Neuronal stem cell (in vitro differentiated cells): Measurements from ENCODE around the gene SLC35F4.

ENCODE experiments used
- DNase-seq: peaks from one replicate; pipeline ENCODE4 v3.0.0-alpha.2; 2013; ENCODE audit warnings: low spot score
- H2AFZ ChIP-seq: one replicate; pipeline ENCODE4 v1.6.1; 2013; ENCODE audit warnings: mild to moderate bottlenecking, low read length, inconsistent platforms
- H2AK5ac ChIP-seq: 2 replicates; pipeline ENCODE4 v1.6.1; 2013; ENCODE audit warnings: low read depth, mild to moderate bottlenecking, inconsistent platforms, low read length, moderate library complexity, mixed read lengths
- H2BK120ac ChIP-seq: 2 replicates; pipeline ENCODE4 v1.6.1; 2013; ENCODE audit warnings: low read depth, mild to moderate bottlenecking, inconsistent platforms, low read length, moderate library complexity, mixed read lengths
- H2BK12ac ChIP-seq: one replicate; pipeline ENCODE4 v1.6.1; 2013; ENCODE audit warnings: low read length, inconsistent platforms
- H2BK15ac ChIP-seq: 2 replicates; pipeline ENCODE4 v1.6.1; 2013; ENCODE audit warnings: mild to moderate bottlenecking, low read length, inconsistent platforms, mixed read lengths
- H2BK5ac ChIP-seq: one replicate; pipeline ENCODE4 v1.6.1; 2013; ENCODE audit warnings: inconsistent platforms, mild to moderate bottlenecking, low read length, moderate library complexity
- H3K14ac ChIP-seq: one replicate; pipeline ENCODE4 v1.6.1; 2013; ENCODE audit warnings: low read length, inconsistent platforms
- H3K18ac ChIP-seq: 2 replicates; pipeline ENCODE4 v1.6.1; 2013; ENCODE audit warnings: low read length, inconsistent platforms
- H3K23ac ChIP-seq: 2 replicates; pipeline ENCODE4 v1.6.1; 2013; ENCODE audit warnings: low read depth, mild to moderate bottlenecking, mixed read lengths, low read length, inconsistent platforms; ENCODE audit not compliant: poor library complexity
- H3K27ac ChIP-seq: replicated peaks from 3 replicates; pipeline ENCODE4 v1.5.1; 2013; ENCODE audit warnings: low read length, inconsistent platforms
- H3K27me3 ChIP-seq, 3 experiments: 2 replicates each; pipeline ENCODE4 v1.6.1; 2013; ENCODE audit warnings: low read length in 3 of 3, mild to moderate bottlenecking in 2 of 3, inconsistent platforms in 1 of 3, low read depth in 1 of 3, mixed read lengths in 1 of 3, moderate library complexity in 1 of 3; ENCODE audit not compliant: control insufficient read depth in 3 of 3, insufficient read depth in 3 of 3
- H3K36me3 ChIP-seq, 2 donors: replicated peaks in 1 of 2; 2 replicates each; pipeline ENCODE4 v1.6.1; 2013; ENCODE audit warnings: low read length in 2 of 2; ENCODE audit not compliant: control insufficient read depth in 2 of 2, insufficient read depth in 2 of 2
- H3K4ac ChIP-seq: 2 replicates; pipeline ENCODE4 v1.6.1; 2013; ENCODE audit warnings: inconsistent platforms, mild to moderate bottlenecking, low read length, moderate library complexity
- H3K4me1 ChIP-seq, 2 donors: 1 replicate in 1 of 2; 2 replicates in 1 of 2; pipeline ENCODE4 v1.6.1; 2013; ENCODE audit warnings: low read length in 2 of 2, low read depth in 1 of 2; ENCODE audit not compliant: control insufficient read depth in 2 of 2, insufficient read depth in 1 of 2
- H3K4me2 ChIP-seq: one replicate; pipeline ENCODE4 v1.6.1; 2013; ENCODE audit warnings: mild to moderate bottlenecking, low read length, inconsistent platforms; ENCODE audit not compliant: insufficient read depth, poor library complexity, severe bottlenecking
- H3K4me3 ChIP-seq, 2 donors: 2 replicates each; pipeline ENCODE4 v1.5.1; 2013; ENCODE audit warnings: low read length in 2 of 2, mild to moderate bottlenecking in 2 of 2, inconsistent platforms in 1 of 2, moderate library complexity in 1 of 2
- H3K79me1 ChIP-seq: one replicate; pipeline ENCODE4 v1.6.1; 2013; ENCODE audit warnings: low read depth, mild to moderate bottlenecking, inconsistent platforms, low read length, moderate library complexity
- H3K9ac ChIP-seq: one replicate; pipeline ENCODE4 v1.6.1; 2013; ENCODE audit warnings: mild to moderate bottlenecking, low read depth, low read length, inconsistent platforms; ENCODE audit not compliant: poor library complexity
- H3K9me3 ChIP-seq, 2 donors: replicated peaks in 1 of 2; 2 replicates each; pipeline versions ENCODE3 to v1.6.1; 2013; ENCODE audit warnings: low read length in 2 of 2, mild to moderate bottlenecking in 2 of 2, inconsistent platforms in 1 of 2, low read depth in 1 of 2, mixed read lengths in 1 of 2, moderate library complexity in 1 of 2; ENCODE audit not compliant: control insufficient read depth in 2 of 2, insufficient read depth in 1 of 2
- H4K8ac ChIP-seq: one replicate; pipeline ENCODE4 v1.6.1; 2013; ENCODE audit warnings: low read depth, mild to moderate bottlenecking, inconsistent platforms, low read length, moderate library complexity
- H4K91ac ChIP-seq: one replicate; pipeline ENCODE4 v1.6.1; 2013; ENCODE audit warnings: low read length, low read depth, mild to moderate bottlenecking, inconsistent platforms; ENCODE audit not compliant: poor library complexity
- WGBS, 2 donors: extraction: QIAGEN DNeasy Blood & Tissue Kit; methylation state at CpG; one replicate each; pipeline ENCODE4 v1.1.7; 2013; ENCODE audit warnings: missing lambda C conversion rate in 2 of 2, mixed read lengths in 1 of 2; ENCODE audit not compliant: insufficient read length in 2 of 2, insufficient replicate concordance in 1 of 2; ENCODE audit errors: extremely low coverage in 2 of 2; 5-methylcytosine and 5-hydroxymethylcytosine counted together

Gene SLC35F4

DNA sequence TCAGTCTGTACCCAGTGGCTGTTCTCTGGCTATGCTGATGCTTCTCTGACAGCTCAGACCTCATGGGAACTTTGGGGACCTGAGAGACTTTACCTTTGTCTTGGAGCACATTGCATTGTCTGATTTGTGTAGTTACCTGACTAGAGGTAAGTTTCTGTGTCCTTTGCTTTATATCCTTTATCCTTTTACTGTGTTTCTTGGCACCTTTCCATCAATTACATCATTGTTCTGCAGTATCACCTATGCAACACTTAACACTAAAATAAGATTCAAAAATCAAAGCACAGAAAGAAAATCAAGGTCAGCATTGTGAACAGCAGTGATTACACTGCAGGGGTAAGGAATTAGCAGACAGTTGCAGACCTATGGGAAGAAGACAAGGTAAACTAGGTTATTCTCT lies 43.8 kb downstream of the SLC35F4 start:
- no peak overlapping the region for H2BK120ac ChIP-seq
- H3K4me3 ChIP-seq: no peak overlapping the region
- H2BK5ac ChIP-seq: no peak overlapping the region
- H2AK5ac ChIP-seq: no peak overlapping the region
- no peak overlapping the region for H4K8ac ChIP-seq
- no peak overlapping the region for H2BK15ac ChIP-seq
- no peak overlapping the region for H3K4ac ChIP-seq
- no peak overlapping the region for H3K18ac ChIP-seq
- H3K27me3 ChIP-seq: no peaks in the 10 kb centered on the region
- no peak overlapping the region for H3K4me2 ChIP-seq
- H3K14ac ChIP-seq: no peak overlapping the region
- no peak overlapping the region for H2AFZ ChIP-seq
- no peaks in the 10 kb centered on the region for H3K36me3 ChIP-seq
- H3K4me1 ChIP-seq: no peaks in the 10 kb centered on the region
- H3K23ac ChIP-seq: no peak overlapping the region
- H3K9ac ChIP-seq: no peak overlapping the region
- DNase-seq: no peak
- H3K27ac ChIP-seq: no peak overlapping the region
- H4K91ac ChIP-seq: no peak overlapping the region
- no peak overlapping the region for H2BK12ac ChIP-seq
- H3K9me3 ChIP-seq: no peaks in the 10 kb centered on the region
- H3K79me1 ChIP-seq: no peaks in the 10 kb centered on the region

DNA sequence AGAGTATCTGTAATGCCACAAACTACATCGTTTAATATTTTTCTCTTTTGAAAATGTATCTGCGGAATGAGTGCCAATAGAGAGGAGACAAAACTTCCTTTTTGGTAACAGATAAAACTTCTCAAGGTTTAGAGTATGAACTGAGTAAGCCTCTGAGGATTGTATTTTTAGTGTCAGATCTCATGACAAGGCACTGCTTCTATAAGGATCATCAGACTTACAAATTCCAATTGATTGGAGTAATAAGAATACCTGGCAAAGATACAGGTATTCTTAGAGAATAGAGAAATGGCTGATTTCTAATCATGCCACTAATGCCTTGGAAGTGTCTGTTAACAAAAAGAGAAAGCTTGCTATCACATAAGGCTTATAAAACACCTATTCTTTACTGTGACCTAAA lies 45.3 kb downstream of the SLC35F4 start:
- H3K23ac ChIP-seq: no peak overlapping the region
- H3K36me3 ChIP-seq: no peaks in the 10 kb centered on the region
- no peak overlapping the region for H3K4me2 ChIP-seq
- H3K9me3 ChIP-seq: no peaks in the 10 kb centered on the region
- H3K27me3 ChIP-seq: no peaks in the 10 kb centered on the region
- H3K4me1 ChIP-seq: peaks cover 0 to 8% of the 10 kb centered on the region in 2 donors
- WGBS, 2 donors: no CpG with 5 or more reads among the region's 2 CpGs
- H2BK15ac ChIP-seq: no peak overlapping the region
- H3K79me1 ChIP-seq: no peaks in the 10 kb centered on the region
- no peak overlapping the region for H4K91ac ChIP-seq
- no peak overlapping the region for H3K4me3 ChIP-seq
- no peak overlapping the region for H4K8ac ChIP-seq
- H2AK5ac ChIP-seq: no peak overlapping the region
- H2AFZ ChIP-seq: no peak overlapping the region
- no peak overlapping the region for H2BK12ac ChIP-seq
- H3K27ac ChIP-seq: no peak overlapping the region
- H2BK5ac ChIP-seq: no peak overlapping the region
- no peak overlapping the region for H3K14ac ChIP-seq
- no peak overlapping the region for H3K4ac ChIP-seq
- H2BK120ac ChIP-seq: no peak overlapping the region
- no peak overlapping the region for H3K18ac ChIP-seq
- DNase-seq: no peak
- H3K9ac ChIP-seq: no peak overlapping the region

DNA sequence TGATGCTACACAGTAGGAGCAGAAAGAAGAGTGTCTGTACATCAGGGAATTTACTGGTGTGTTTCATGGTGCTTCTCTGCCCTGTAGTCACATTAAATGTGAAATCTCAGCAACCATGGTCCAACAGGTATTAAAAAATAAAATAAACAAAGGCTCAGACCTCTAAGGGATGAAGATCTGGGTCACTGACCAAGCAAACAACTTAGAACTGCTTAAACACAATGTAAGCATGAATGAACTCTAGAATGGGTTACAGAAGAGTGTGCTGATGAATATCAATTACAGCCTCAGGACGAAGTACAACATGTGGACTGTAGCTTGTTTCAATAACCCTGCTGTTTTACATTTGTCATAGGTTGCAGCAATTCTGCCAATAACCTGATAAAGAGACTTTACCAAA lies 47.4 kb downstream of the SLC35F4 start:
- DNase-seq: no peak
- H3K4me1 ChIP-seq: peaks cover 0 to 12% of the 10 kb centered on the region in 2 donors
- H3K9ac ChIP-seq: no peak overlapping the region
- no peak overlapping the region for H2BK15ac ChIP-seq
- H2AK5ac ChIP-seq: no peak overlapping the region
- H2BK5ac ChIP-seq: no peak overlapping the region
- H3K14ac ChIP-seq: no peak overlapping the region
- H4K8ac ChIP-seq: no peak overlapping the region
- H2AFZ ChIP-seq: no peak overlapping the region
- no peaks in the 10 kb centered on the region for H3K36me3 ChIP-seq
- H2BK120ac ChIP-seq: no peak overlapping the region
- no peak overlapping the region for H3K23ac ChIP-seq
- no peak overlapping the region for H3K4me3 ChIP-seq
- H3K18ac ChIP-seq: no peak overlapping the region
- whole genome bisulfite sequencing, 2 donors: no CpG with 5 or more reads among the region's 1 CpG
- H4K91ac ChIP-seq: no peak overlapping the region
- no peak overlapping the region for H3K4ac ChIP-seq
- H3K4me2 ChIP-seq: no peak overlapping the region
- no peaks in the 10 kb centered on the region for H3K79me1 ChIP-seq
- H3K9me3 ChIP-seq: no peaks in the 10 kb centered on the region
- no peak overlapping the region for H3K27ac ChIP-seq
- H2BK12ac ChIP-seq: no peak overlapping the region
- H3K27me3 ChIP-seq: no peaks in the 10 kb centered on the region

DNA sequence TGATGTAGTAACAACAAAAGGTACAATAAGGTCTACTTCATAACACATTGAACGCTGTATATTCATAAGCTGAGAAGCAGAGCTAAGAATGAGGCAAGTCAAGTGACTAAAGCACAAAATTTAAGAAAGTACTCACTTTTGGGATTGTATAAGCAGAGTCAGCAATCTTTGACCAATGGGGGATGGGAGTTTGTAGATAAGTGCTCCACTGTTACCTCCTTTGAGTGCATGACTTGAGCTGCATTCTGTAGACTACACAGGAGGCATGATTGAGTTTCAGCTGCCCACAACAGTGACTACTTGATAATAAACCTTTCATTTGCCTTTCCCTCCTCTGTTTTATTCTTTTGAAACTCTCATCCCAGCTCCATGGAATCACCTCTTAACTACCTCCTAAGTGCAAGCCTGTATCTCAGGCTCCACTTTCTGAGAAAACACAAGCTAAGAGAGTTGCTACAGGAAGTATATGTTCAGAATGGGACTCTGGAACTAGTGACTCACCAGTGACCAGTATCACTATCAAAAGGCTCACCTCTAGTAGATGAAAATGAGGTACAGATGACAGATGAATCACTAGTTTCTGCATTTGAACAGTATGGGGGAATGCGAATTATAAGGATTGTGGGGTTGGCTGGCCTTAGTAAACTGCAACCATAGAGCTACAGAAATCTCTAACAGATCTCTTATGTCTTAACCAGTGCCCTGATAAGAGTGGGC lies 49.2 kb downstream of the SLC35F4 start:
- Histone ChIP-seq H3K23ac (no peak overlapping the region), H3K9me3 (no peaks in the 10 kb centered on the region), H3K4me1 (peaks cover 0 to 12% of the 10 kb centered on the region in 2 donors), H2BK15ac (no peak overlapping the region), H2BK5ac (no peak overlapping the region), H2BK120ac (no peak overlapping the region), H2AFZ (no peak overlapping the region), H2AK5ac (no peak overlapping the region), H3K4me2 (no peak overlapping the region), H3K27me3 (no peaks in the 10 kb centered on the region), H4K91ac (no peak overlapping the region), H3K18ac (no peak overlapping the region), H3K4me3 (no peak overlapping the region), H3K9ac (no peak overlapping the region), H3K79me1 (no peaks in the 10 kb centered on the region), H3K14ac (no peak overlapping the region), H3K27ac (no peak overlapping the region), H4K8ac (no peak overlapping the region), H2BK12ac (no peak overlapping the region), H3K4ac (no peak overlapping the region), H3K36me3 (no peaks in the 10 kb centered on the region)
- no CpG with 5 or more reads among the region's 2 CpGs for WGBS, 2 donors
- no peak for DNase-seq
